ENCODE measurements around the gene ATP8B3.

The ATP8B3 gene

DNA sequence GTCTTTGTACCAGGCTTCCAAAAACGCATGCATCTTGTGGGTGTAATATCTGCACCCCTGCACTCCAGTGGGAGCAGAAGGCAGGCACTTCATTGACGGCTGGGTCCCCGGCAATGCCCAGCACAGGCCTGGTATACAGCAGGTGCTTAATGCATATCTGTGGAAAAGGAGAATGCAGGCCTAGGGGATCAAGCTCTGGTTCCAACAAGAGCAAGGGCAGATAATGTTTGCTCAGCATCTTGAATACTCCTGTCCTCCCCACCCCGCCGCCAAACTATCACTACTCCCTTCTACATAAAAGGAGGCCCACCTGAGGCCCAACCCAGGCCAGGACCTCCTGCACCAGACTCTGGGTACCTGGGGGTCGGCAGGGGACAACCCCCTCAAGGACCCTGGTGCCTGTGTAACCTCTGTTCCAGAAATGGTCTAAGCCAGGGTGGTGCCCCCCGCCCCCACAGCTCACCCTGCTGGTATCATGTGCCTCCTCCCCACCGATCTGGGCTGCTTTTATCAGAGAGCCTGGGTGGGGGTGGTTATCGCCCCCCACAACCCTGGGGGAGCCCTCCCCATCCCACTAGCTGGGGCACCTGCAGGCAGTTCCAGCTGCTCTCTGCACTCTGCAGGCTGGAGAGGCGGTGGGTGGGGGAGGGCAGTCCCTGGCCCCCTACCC, 46.5 kb upstream of the ATP8B3 start:
- TF ChIP-seq, protein P1, sequence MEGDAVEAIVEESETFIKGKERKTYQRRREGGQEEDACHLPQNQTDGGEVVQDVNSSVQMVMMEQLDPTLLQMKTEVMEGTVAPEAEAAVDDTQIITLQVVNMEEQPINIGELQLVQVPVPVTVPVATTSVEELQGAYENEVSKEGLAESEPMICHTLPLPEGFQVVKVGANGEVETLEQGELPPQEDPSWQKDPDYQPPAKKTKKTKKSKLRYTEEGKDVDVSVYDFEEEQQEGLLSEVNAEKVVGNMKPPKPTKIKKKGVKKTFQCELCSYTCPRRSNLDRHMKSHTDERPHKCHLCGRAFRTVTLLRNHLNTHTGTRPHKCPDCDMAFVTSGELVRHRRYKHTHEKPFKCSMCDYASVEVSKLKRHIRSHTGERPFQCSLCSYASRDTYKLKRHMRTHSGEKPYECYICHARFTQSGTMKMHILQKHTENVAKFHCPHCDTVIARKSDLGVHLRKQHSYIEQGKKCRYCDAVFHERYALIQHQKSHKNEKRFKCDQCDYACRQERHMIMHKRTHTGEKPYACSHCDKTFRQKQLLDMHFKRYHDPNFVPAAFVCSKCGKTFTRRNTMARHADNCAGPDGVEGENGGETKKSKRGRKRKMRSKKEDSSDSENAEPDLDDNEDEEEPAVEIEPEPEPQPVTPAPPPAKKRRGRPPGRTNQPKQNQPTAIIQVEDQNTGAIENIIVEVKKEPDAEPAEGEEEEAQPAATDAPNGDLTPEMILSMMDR (conservative IDR thresholded peaks at IDR 0.05): no peak
- no peak overlapping the region for H3K27ac ChIP-seq

DNA sequence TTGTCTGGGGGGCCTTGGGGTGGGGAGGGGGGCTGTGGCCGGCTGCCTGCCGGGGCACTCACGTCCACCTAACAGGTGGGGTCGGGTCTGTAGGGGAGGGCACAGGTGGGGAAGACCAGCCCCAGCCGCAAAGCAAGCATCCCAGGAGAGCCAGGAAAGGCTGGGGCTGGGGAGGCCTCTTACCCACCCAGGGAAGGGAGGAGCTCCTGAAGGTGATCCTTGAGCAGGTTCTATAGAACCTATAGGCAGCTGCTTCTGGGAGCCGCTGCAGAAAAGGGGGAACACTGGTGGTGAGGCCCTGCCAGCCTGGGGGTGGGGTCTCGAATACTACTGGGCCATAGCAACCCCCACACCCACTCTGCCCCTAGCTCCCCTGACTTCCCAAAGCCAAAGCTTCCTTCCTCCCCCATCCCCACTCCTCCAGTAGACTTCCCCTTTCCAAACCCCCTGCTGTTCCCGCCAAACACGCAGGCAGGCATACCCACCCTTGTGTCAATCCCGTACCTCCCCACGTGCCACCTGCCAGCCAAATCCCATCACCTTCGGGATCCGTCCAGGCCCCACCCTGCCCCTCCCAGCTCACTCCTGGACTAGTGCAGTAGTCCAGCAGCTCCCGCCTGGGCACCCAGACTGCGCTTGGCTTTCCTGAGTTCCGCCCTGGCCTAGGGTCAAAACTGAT, 45.7 kb upstream of the ATP8B3 start:
- TF ChIP-seq, protein P1 (conservative IDR thresholded peaks at IDR 0.05): no peak
- H3K27ac ChIP-seq: 0 out of 2 replicates have a peak overlapping the region, but pooled peaks have one; percentile 16

DNA sequence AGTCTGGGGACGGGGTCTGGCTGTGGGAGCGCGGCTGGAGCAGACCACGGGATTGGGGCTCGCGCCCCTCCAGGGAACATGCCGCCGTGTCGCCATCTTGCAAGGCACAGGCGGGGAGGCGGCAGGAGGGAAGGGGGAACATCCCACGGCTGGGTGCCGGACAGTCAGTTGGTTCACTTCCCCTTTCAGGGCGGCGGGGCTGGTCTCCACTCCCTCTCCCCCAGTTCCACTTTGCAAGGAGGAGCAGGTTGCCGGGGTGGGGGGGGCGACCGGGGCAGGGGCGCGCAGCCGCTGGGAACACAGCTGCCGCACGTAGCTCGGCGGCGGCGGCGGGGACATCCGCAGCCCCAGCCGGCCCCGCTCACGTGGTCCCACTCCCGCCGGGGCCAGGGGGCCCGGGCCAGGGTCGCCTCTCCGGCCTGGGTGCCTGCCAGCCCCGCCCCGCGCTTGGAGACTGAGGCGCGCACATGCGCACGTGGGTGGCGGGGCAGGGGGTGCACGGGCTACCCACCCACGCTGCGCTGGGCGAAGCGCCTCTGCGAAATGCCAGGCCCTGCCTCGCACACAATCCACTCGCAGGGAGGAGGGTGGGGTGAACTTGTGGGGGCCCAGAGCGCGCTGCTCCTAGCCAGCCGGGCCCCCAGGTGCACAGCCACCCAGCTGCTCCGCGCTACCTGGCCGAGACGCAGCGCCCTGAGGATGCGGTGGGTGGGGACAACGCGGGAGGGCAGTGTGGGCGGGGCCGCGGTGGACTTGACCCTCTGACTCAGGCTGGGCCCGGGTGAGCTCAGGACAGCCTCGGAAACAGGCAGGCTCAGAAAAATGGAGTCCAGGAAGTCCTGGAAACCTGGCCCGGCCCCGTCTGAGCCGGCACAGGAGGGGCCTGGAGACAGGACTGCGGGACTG, 44.9 kb upstream of the ATP8B3 start:
- TF ChIP-seq, protein P1 (conservative IDR thresholded peaks at IDR 0.05): no peak
- H3K27ac ChIP-seq: 0 out of 2 replicates have a peak overlapping the region, but pooled peaks have one; percentile 16

DNA sequence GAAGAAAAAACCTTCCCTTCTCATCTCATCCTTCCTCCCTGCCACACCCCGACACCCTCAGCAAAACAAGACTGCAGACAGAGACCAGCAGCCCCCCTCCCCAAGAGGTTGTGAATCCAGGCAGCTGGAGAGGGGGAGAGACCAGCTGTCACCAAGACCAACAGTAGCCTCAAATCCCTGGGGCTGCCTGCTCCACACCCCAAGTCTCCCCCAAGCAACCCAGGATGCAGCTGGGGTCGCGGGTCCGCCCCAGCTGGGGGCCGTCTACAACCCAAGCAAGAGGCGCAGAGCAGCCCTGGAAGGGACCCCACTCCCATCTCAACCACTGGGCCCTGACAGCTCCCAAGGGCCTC, 44.2 kb upstream of the ATP8B3 start:
- H3K27ac ChIP-seq: no peak overlapping the region
- TF ChIP-seq, protein P1 (conservative IDR thresholded peaks at IDR 0.05): no peak

DNA sequence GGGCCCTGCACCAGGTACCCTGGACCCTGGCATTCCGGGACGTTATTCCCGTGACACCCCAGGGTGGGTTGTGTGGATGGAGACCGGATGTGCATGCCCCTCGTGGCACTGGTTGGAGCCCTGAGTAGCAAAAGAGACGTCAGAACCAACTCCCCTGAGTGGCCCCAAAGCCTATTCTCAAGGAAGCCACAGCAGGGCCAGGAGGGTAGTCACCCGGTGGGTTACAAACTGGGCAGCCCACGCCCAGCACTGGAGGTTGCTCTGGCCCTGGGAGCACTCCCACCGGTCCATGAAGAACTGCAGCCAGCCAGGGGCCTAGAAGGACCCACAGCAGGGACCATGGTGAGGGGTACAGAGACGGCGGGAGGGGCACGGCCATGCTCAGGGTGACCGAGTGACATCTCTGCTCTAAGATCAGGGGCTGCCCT, 43.8 kb upstream of the ATP8B3 start:
- TF ChIP-seq, protein P1 (conservative IDR thresholded peaks at IDR 0.05): no peak
- no peak overlapping the region for H3K27ac ChIP-seq

DNA sequence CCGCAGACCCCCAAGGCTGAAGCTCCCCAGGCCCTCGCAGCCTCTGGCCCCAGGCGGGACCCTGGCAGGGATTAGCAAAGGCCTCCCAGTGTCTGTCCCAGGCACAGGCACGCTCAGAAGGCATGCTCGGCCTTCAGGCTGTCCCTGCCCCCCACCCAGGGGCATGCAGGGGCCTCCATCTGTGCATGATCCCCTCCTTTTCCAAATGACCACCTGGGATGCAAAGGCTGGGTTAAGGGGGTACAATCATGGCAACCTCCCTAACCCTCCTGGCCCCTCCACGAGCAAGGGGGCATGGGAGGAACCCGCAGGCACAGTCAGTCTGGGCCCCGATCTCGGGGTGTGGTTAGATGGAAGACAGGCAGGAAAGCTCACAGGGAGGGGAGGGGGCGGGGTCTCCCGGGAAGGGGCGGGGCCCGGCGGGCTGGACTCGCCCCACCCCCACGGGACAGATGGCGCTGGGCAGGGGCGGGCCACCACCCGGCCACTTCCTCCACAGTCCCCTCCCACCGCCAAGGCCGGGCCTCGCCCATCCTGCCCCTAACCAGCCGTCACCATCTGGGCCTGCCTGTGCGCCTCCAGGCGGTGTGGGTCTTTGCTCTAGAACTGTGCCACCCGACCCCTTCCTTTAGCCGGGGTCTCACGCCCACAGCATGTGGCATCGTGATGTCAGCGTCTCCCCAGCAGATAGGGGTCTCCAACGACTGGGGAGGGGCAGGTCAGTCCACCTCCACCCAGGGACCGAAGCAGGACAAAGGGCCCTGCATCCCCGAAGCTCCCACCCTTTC, 43.2 kb upstream of the ATP8B3 start:
- TF ChIP-seq, protein P1 (conservative IDR thresholded peaks at IDR 0.05): no peak
- H3K27ac ChIP-seq: no peak overlapping the region; the same call in 1 of the 2 replicates

All from VCaP (cell line).